ENCODE results near the gene ARCN1. TPM values are rescaled to one million over a fixed set of nuclear protein-coding genes. Genes with fewer than 3 reads are reported as not detected.

Gene ARCN1
- total RNA-seq (2014; rRNA removed; shearing (Covaris generic); ENCODE audit: low replicate concordance) = 29.6 and 34.4 TPM in 2 replicates

DNA sequence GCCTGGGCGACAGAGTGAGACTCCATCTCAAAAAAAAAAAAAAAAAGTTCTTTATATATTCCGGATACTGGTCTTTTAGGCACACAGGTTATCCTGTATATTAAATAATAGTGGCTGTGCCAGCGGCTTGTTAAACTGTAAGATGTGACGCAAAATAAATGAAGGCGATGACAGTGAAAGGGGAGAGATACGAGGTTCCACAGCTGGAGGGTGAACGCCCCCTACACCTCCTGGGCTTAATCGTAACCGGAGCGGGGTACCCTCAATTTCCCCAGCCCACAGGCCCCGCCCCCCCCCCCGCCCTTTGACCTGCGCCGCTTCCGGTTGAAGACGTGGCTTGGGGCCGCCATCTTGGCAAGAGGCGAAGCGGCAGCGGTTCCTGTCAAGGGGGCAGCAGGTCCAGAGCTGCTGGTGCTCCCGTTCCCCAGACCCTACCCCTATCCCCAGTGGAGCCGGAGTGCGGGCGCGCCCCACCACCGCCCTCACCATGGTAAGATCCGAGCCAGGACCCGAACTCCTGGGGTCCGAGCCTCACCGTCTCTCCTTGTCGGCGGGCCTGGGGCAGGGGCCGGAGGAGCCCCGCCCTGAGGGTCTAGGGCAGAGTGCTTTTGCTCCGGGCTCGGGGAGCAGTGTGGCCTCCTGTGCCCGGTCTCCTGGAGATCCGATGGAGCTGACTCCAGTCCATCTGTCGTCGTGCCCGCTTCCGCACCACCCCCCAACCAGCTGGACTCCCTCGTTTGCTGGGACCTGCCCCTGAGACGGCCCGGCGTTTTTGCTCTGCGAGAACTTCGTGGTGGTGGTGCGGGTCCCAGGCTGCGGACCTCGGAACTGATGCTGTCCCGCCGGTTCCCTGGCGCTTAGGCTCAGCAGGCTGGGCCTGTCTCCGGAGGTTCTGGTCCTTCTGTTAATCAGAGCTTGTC lies at the start of gene ARCN1:
TSS of gene ARCN1 (plus strand) at position 349 of the 920 bp plus-strand sequence. CDS start at position 488, 139 bp downstream.
- Histone ChIP-seq H3K4me1 (ENCODE audit: low read length) (peaks cover 25% of the 10 kb centered on the region), H2AFZ (ENCODE audit: low read length) (peak within 1 kb of the TSS; percentile 89), H3K36me3 (ENCODE audit: insufficient read depth, low read length) (no peaks in the 10 kb centered on the region), H3K27ac (ENCODE audit: low read length) (peak within 1 kb of the TSS; percentile 69), H3K79me2 (ENCODE audit: low read length) (peaks cover 50% of the 10 kb centered on the region), H3K4me3 (ENCODE audit: low read length) (peak within 1 kb of the TSS; percentile 94), H4K20me1 (ENCODE audit: insufficient read depth, low read depth, low read length) (peaks cover 7% of the 10 kb centered on the region), H3K9me3 (ENCODE audit: low read length) (no peaks in the 10 kb centered on the region), H3K9ac (ENCODE audit: low read length) (peak within 1 kb of the TSS; percentile 97), H3K27me3 (ENCODE audit: low read length) (no peaks in the 10 kb centered on the region), H3K9me2 (replicated peaks; ENCODE audit: insufficient read depth, low read length) (no peaks in the 10 kb centered on the region), H3K4me2 (ENCODE audit: low read depth, low read length, poor library complexity, severe bottlenecking) (peak within 1 kb of the TSS; percentile 80)
- DNase-seq = peak; percentile 88

DNA sequence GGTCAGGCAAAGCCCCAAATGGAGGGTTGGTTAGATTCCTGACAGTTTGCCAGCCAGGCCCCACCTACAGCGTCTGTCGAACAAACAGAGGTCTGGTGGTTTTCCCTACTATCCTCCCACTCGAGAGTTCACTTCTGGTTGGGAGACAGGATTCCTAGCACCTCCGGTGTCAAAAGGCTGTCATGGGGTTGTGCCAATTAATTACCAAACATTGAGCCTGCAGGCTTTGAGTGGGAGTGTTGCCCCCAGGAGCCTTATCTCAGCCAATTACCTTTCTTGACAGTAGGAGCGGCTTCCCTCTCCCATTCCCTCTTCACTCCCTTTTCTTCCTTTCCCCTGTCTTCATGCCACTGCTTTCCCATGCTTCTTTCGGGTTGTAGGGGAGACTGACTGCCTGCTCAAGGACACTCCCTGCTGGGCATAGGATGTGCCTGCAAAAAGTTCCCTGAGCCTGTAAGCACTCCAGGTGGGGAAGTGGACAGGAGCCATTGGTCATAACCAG lies 49.6 kb upstream of the ARCN1 start:
- peak overlapping the region; percentile 90 for H3K27ac ChIP-seq (ENCODE audit: low read length)
- peaks cover 10% of the 10 kb centered on the region for H3K36me3 ChIP-seq (ENCODE audit: insufficient read depth, low read length)
- H3K4me3 ChIP-seq (ENCODE audit: low read length) = no peak overlapping the region
- H3K9me3 ChIP-seq (ENCODE audit: low read length) = no peaks in the 10 kb centered on the region
- peak overlapping the region; percentile 49 for H3K9ac ChIP-seq (ENCODE audit: low read length)
- no peaks in the 10 kb centered on the region for H4K20me1 ChIP-seq (ENCODE audit: insufficient read depth, low read depth, low read length)
- H3K27me3 ChIP-seq (ENCODE audit: low read length) = no peaks in the 10 kb centered on the region
- H3K4me1 ChIP-seq (ENCODE audit: low read length) = peaks cover 30% of the 10 kb centered on the region
- H3K79me2 ChIP-seq (ENCODE audit: low read length) = peaks cover 3% of the 10 kb centered on the region; the same call in 1 of the 2 replicates
- no peaks in the 10 kb centered on the region for H3K9me2 ChIP-seq (replicated peaks; ENCODE audit: insufficient read depth, low read length)
- no peak overlapping the region for H2AFZ ChIP-seq (ENCODE audit: low read length)
- peak overlapping the region; percentile 61 for H3K4me2 ChIP-seq (ENCODE audit: low read depth, low read length, poor library complexity, severe bottlenecking)
- no peak for DNase-seq

DNA sequence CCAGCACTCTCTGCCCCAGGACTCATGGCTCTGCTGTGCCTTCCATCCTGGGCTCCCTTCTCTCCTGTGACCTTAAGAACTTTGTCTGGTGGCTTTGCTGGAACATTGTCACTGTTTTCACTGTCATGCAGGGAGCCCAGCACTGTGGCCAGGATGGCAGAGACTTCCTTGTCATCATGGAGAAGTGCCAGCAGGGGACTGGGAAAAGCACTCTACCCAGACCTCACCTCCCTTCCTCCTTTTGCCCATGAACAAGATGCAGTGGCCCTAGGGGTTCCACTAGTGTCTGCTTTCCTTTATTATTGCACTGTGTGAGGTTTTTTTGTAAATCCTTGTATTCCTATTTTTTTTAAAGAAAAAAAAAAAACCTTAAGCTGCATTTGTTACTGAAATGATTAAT lies 47.9 kb upstream of the ARCN1 start:
- Histone ChIP-seq H3K9me2 (replicated peaks; ENCODE audit: insufficient read depth, low read length) (no peaks in the 10 kb centered on the region), H3K4me1 (ENCODE audit: low read length) (peaks cover 32% of the 10 kb centered on the region), H3K4me3 (ENCODE audit: low read length) (no peak overlapping the region), H2AFZ (ENCODE audit: low read length) (no peak overlapping the region), H3K9ac (ENCODE audit: low read length) (no peak overlapping the region), H3K79me2 (ENCODE audit: low read length) (peaks cover 3% of the 10 kb centered on the region; the same call in 1 of the 2 replicates), H3K36me3 (ENCODE audit: insufficient read depth, low read length) (peaks cover 10% of the 10 kb centered on the region), H4K20me1 (ENCODE audit: insufficient read depth, low read depth, low read length) (no peaks in the 10 kb centered on the region), H3K9me3 (ENCODE audit: low read length) (no peaks in the 10 kb centered on the region), H3K4me2 (ENCODE audit: low read depth, low read length, poor library complexity, severe bottlenecking) (no peak overlapping the region), H3K27ac (ENCODE audit: low read length) (no peak overlapping the region), H3K27me3 (ENCODE audit: low read length) (no peaks in the 10 kb centered on the region)
- no peak for DNase-seq

DNA sequence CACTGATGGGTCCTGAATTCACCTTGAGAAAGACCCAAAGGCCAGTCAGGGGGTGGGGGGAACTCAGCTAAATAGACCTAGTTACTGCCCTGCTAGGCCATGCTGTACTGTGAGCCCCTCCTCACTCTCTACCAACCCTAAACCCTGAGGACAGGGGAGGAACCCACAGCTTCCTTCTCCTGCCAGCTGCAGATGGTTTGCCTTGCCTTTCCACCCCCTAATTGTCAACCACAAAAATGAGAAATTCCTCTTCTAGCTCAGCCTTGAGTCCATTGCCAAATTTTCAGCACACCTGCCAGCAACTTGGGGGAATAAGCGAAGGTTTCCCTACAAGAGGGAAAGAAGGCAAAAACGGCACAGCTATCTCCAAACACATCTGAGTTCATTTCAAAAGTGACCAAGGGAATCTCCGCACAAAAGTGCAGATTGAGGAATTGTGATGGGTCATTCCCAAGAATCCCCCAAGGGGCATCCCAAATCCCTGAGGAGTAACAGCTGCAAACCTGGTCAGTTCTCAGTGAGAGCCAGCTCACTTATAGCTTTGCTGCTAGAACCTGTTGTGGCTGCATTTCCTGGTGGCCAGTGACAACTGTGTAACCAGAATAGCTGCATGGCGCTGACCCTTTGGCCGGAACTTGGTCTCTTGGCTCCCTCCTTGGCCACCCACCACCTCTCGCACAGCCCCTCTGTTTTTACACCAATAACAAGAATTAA lies 47.3 kb upstream of the ARCN1 start:
- Histone ChIP-seq H3K9me3 (ENCODE audit: low read length) (no peaks in the 10 kb centered on the region), H3K27ac (ENCODE audit: low read length) (no peak overlapping the region), H3K4me2 (ENCODE audit: low read depth, low read length, poor library complexity, severe bottlenecking) (no peak overlapping the region), H2AFZ (ENCODE audit: low read length) (no peak overlapping the region), H3K9me2 (replicated peaks; ENCODE audit: insufficient read depth, low read length) (no peaks in the 10 kb centered on the region), H3K36me3 (ENCODE audit: insufficient read depth, low read length) (peaks cover 10% of the 10 kb centered on the region), H3K9ac (ENCODE audit: low read length) (no peak overlapping the region), H3K79me2 (ENCODE audit: low read length) (peaks cover 3% of the 10 kb centered on the region; the same call in 1 of the 2 replicates), H3K4me3 (ENCODE audit: low read length) (no peak overlapping the region), H4K20me1 (ENCODE audit: insufficient read depth, low read depth, low read length) (no peaks in the 10 kb centered on the region), H3K27me3 (ENCODE audit: low read length) (no peaks in the 10 kb centered on the region), H3K4me1 (ENCODE audit: low read length) (peaks cover 36% of the 10 kb centered on the region)
- no peak for DNase-seq

DNA sequence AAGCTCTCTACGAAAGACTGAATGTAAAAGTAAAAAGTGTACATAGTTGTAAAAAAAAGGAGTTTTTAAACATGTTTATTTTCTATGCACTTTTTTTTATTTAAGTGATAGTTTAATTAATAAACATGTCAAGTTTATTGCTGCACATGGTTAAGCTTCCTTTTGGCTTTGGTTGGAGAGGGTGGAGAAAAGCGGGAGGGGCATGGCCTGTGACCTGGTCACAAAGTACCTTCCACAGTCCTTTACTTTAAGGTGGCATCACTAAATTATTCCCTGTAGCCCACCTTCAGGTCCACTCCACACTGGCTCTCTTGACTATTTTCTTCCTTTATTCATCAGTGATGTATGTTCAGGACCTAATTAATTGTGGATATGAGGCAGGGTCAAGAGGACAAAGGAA lies 45.5 kb upstream of the ARCN1 start:
- no peak overlapping the region for H3K4me3 ChIP-seq (ENCODE audit: low read length)
- peaks cover 32% of the 10 kb centered on the region for H3K4me1 ChIP-seq (ENCODE audit: low read length)
- no peaks in the 10 kb centered on the region for H3K9me3 ChIP-seq (ENCODE audit: low read length)
- no peaks in the 10 kb centered on the region for H3K27me3 ChIP-seq (ENCODE audit: low read length)
- no peaks in the 10 kb centered on the region for H4K20me1 ChIP-seq (ENCODE audit: insufficient read depth, low read depth, low read length)
- H3K36me3 ChIP-seq (ENCODE audit: insufficient read depth, low read length) = peaks cover 10% of the 10 kb centered on the region
- no peak for DNase-seq
- no peaks in the 10 kb centered on the region for H3K9me2 ChIP-seq (replicated peaks; ENCODE audit: insufficient read depth, low read length)
- H2AFZ ChIP-seq (ENCODE audit: low read length) = no peak overlapping the region
- no peak overlapping the region for H3K4me2 ChIP-seq (ENCODE audit: low read depth, low read length, poor library complexity, severe bottlenecking)
- no peak overlapping the region for H3K27ac ChIP-seq (ENCODE audit: low read length)
- H3K9ac ChIP-seq (ENCODE audit: low read length) = no peak overlapping the region
- H3K79me2 ChIP-seq (ENCODE audit: low read length) = peaks cover 6% of the 10 kb centered on the region; the same call in 1 of the 2 replicates

DNA sequence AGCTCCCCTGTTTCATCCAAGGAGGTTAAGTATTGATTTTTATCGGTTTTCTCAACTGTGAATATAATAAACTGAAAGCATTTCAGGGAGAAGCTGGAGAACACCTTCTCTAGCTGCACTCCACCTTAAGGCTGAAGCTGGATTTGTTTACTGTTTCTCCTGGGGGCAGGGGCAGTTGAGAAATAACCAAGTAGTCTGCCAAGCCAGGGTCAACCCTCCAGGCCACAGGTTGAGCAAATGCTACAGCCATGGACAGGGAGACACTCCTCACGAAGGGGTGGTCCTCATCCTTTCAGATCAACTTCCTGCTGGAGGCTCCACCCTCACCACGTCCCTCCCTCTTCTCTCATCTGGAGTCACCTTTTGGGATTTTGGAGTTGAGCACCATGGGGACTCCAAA lies 45.1 kb upstream of the ARCN1 start, which contains the start of gene TTC36:
TSS of gene TTC36 (plus strand) at position 366 of the 400 bp plus-strand sequence. CDS start at position 387, 21 bp downstream.
- DNase-seq = no peak
- H3K4me3 ChIP-seq (ENCODE audit: low read length) = no peak within 1 kb of the TSS
- no peaks in the 10 kb centered on the region for H3K27me3 ChIP-seq (ENCODE audit: low read length)
- H3K4me2 ChIP-seq (ENCODE audit: low read depth, low read length, poor library complexity, severe bottlenecking) = no peak within 1 kb of the TSS
- H3K36me3 ChIP-seq (ENCODE audit: insufficient read depth, low read length) = peaks cover 10% of the 10 kb centered on the region
- peaks cover 30% of the 10 kb centered on the region for H3K4me1 ChIP-seq (ENCODE audit: low read length)
- H3K27ac ChIP-seq (ENCODE audit: low read length) = no peak within 1 kb of the TSS
- H3K9ac ChIP-seq (ENCODE audit: low read length) = no peak within 1 kb of the TSS
- H3K9me2 ChIP-seq (replicated peaks; ENCODE audit: insufficient read depth, low read length) = no peaks in the 10 kb centered on the region
- no peaks in the 10 kb centered on the region for H4K20me1 ChIP-seq (ENCODE audit: insufficient read depth, low read depth, low read length)
- no peak within 1 kb of the TSS for H2AFZ ChIP-seq (ENCODE audit: low read length)
- H3K79me2 ChIP-seq (ENCODE audit: low read length) = peaks cover 6% of the 10 kb centered on the region; the same call in 1 of the 2 replicates
- no peaks in the 10 kb centered on the region for H3K9me3 ChIP-seq (ENCODE audit: low read length)

DNA sequence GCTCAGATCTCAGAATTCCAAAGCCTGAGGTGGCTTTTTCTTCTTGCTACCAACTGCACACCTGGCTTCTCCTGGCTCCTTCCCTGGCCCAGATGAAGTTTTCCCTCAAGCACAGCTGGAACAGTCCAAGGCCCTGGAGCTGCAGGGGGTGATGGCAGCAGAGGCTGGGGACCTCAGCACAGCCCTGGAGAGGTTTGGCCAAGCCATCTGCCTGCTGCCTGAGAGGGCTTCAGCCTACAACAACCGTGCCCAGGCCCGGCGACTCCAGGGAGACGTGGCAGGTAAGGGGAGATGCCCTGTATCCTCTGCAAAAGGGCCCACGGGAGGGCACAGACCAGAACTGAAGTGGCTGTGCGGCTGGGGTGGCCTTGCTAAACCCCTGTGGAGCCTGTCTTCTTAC lies 43.7 kb upstream of the ARCN1 start:
- DNase-seq = no peak
- H3K36me3 ChIP-seq (ENCODE audit: insufficient read depth, low read length) = no peaks in the 10 kb centered on the region; the same call in 1 of the 2 replicates
- H3K9ac ChIP-seq (ENCODE audit: low read length) = no peak overlapping the region

More for the DNA sequence above, 43.7 kb upstream of the ARCN1 start:
- Histone ChIP-seq H3K9me2 (replicated peaks; ENCODE audit: insufficient read depth, low read length) (no peaks in the 10 kb centered on the region), H4K20me1 (ENCODE audit: insufficient read depth, low read depth, low read length) (no peaks in the 10 kb centered on the region), H3K27ac (ENCODE audit: low read length) (no peak overlapping the region), H3K9me3 (ENCODE audit: low read length) (no peaks in the 10 kb centered on the region), H2AFZ (ENCODE audit: low read length) (no peak overlapping the region), H3K4me1 (ENCODE audit: low read length) (peaks cover 21% of the 10 kb centered on the region), H3K27me3 (ENCODE audit: low read length) (no peaks in the 10 kb centered on the region), H3K79me2 (ENCODE audit: low read length) (0 out of 2 replicates have a peak, but pooled peaks cover 2% of the 10 kb centered on the region), H3K4me2 (ENCODE audit: low read depth, low read length, poor library complexity, severe bottlenecking) (no peak overlapping the region), H3K4me3 (ENCODE audit: low read length) (no peak overlapping the region)
